GM12864 (cell line): Measurements from ENCODE around the gene RFTN2.

Experiments
- DNase-seq: peaks from one replicate; pipeline ENCODE4 v3.0.0-alpha.2; 2011; ENCODE audit warnings: low read depth
- H3K4me3 ChIP-seq: 2 replicates; pipeline ENCODE4 v1.5.1; 2011; ENCODE audit warnings: mild to moderate bottlenecking, low read depth, low read length, control low read depth
- CTCF ChIP-seq: IDR thresholded peaks from 2 replicates; pipeline ENCODE4 v1.5.1; 2011; ENCODE audit warnings: low read depth, mild to moderate bottlenecking, moderate library complexity, low read length, control low read depth, inconsistent platforms; ENCODE audit errors: missing control alignments

The RFTN2 gene

DNA sequence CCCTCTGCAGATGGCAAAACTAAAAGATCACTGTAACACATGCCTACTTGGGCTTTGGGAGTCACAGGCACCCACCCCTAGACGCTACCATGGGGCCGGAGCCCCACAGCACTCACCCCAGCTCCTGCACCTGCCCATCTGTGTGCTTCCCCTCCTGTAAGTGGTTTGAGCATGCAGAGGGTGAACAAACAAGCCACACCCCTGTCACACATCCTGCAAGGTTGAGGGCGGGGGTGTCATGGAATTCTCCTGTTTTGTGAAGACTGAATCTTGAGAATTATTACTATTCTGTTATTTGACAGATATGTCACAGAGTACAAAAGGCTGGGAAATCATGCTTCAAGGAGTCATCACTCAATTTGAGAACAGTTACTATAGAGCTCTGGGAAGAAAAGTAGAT, 60.9 kb downstream of the RFTN2 start:
- no peak for TF ChIP-seq CTCF
- no peak for DNase-seq
- H3K4me3 ChIP-seq = no peak overlapping the region

GRCh38 chr2:197613509-197613987, 61.8 kb downstream of the RFTN2 start:
- no peak for TF ChIP-seq CTCF
- no peak for DNase-seq
- H3K4me3 ChIP-seq = no peak overlapping the region

DNA sequence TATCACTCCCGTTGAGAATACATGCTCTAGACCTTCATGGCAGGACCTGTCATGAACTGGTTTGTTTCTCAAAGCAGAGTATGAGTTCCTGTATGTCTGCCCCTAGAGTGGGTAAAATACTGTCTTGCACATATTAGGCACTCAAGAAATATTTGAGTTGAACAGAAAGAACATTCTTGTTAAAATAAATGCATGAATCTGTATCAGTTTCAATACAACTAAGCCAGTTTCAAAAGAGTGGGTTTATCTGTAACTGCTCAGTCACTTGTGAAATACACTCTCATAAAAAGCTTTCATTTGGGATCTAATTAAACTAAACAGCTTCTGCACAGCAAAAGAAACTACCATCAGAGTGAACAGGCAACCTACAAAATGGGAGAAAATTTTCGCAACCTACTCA, 69.2 kb downstream of the RFTN2 start:
- TF ChIP-seq CTCF = no peak
- H3K4me3 ChIP-seq = no peak overlapping the region
- peak; percentile 35 for DNase-seq

- no peak for TF ChIP-seq CTCF
- DNase-seq = no peak
These were observed 71.1 kb downstream of the RFTN2 start for GRCh38 chr2:197604117-197604860.

GRCh38 chr2:197601726-197602125, 73.7 kb downstream of the RFTN2 start:
- no peak for DNase-seq
- no peak overlapping the region for H3K4me3 ChIP-seq
- no peak for TF ChIP-seq CTCF

More at GRCh38 chr2:197604117-197604860, 71.1 kb downstream of the RFTN2 start:
- H3K4me3 ChIP-seq = no peak overlapping the region

- no peak for TF ChIP-seq CTCF
- H3K4me3 ChIP-seq = no peak overlapping the region
These were observed 75.1 kb downstream of the RFTN2 start for GRCh38 chr2:197600306-197600705.

More at GRCh38 chr2:197600306-197600705, 75.1 kb downstream of the RFTN2 start:
- DNase-seq = peak; percentile 10
